CD4-positive, CD25-positive, alpha-beta regulatory T cell (primary cell): ENCODE measurements around the gene PELI3. TPM values are rescaled to one million over a fixed set of nuclear protein-coding genes. Genes with fewer than 3 reads are reported as not detected.

Experiments
- ATAC-seq, 2 donors: fragments of 150-1000 bp; cut with Tn5 transposase; one replicate each; pipeline ENCODE4 v1.10.0; 2021; ENCODE audit warnings: low read depth in 2 of 2, moderate number of reproducible peaks in 2 of 2, moderate library complexity in 1 of 2
- DNase-seq, 3 donors: peaks; one replicate each; pipeline versions ENCODE4 v3.0.0 to v3.0.0-alpha.2; 2012 to 2022; ENCODE audit warnings: mixed read lengths in 1 of 3
- H3K27ac ChIP-seq: one replicate; pipeline ENCODE4 v1.7.0; 2013; ENCODE audit warnings: mild to moderate bottlenecking, low read length; ENCODE audit not compliant: insufficient read depth, poor library complexity, severe bottlenecking
- H3K27me3 ChIP-seq: one replicate; pipeline ENCODE4 v1.7.0; 2013; ENCODE audit warnings: low read length; ENCODE audit not compliant: control insufficient read depth, insufficient read depth
- H3K36me3 ChIP-seq: one replicate; pipeline ENCODE4 v1.7.0; 2013; ENCODE audit warnings: mild to moderate bottlenecking, low read length, moderate library complexity; ENCODE audit not compliant: control insufficient read depth, insufficient read depth
- H3K4me1 ChIP-seq: 2 replicates; pipeline ENCODE4 v1.7.0; 2013; ENCODE audit warnings: mild to moderate bottlenecking, low read length; ENCODE audit not compliant: insufficient read depth, control insufficient read depth, poor library complexity, severe bottlenecking
- H3K4me3 ChIP-seq: one replicate; pipeline ENCODE4 v1.7.0; 2013; ENCODE audit warnings: low read depth, mild to moderate bottlenecking, low read length, moderate library complexity
- H3K9me3 ChIP-seq, 2 experiments: 1 replicate in 1 of 2; 2 replicates in 1 of 2; pipeline ENCODE4 v1.7.0; 2013; ENCODE audit warnings: low read length in 2 of 2, mild to moderate bottlenecking in 1 of 2, moderate library complexity in 1 of 2; ENCODE audit not compliant: control insufficient read depth in 2 of 2
- H3K27ac Mint-ChIP-seq, 3 donors: one replicate each; pipeline ENCODE4 v1.8.0; 2020 to 2022; ENCODE audit warnings: mild to moderate bottlenecking in 3 of 3, mixed read lengths in 3 of 3, moderate library complexity in 2 of 3
- H3K27me3 Mint-ChIP-seq: one replicate; pipeline ENCODE4 v1.8.0; 2022; ENCODE audit warnings: mild to moderate bottlenecking, mixed read lengths
- H3K36me3 Mint-ChIP-seq: one replicate; pipeline ENCODE4 v1.8.0; 2020; ENCODE audit warnings: mixed read lengths
- H3K4me1 Mint-ChIP-seq, 4 donors: one replicate each; pipeline ENCODE4 v1.8.0; 2020 to 2022; ENCODE audit warnings: mixed read lengths in 4 of 4, mild to moderate bottlenecking in 1 of 4
- H3K4me3 Mint-ChIP-seq, 4 donors: one replicate each; pipeline ENCODE4 v1.8.0; 2020 to 2022; ENCODE audit warnings: mild to moderate bottlenecking in 4 of 4, mixed read lengths in 4 of 4, moderate library complexity in 3 of 4
- H3K9me3 Mint-ChIP-seq, 7 donors: one replicate each; pipeline ENCODE4 v1.8.0; 2020 to 2022; ENCODE audit warnings: mixed read lengths in 7 of 7, mild to moderate bottlenecking in 3 of 7, moderate library complexity in 2 of 7
- polyA plus RNA-seq, 4 donors: library from polyadenylated mRNA; unstranded; fragments of 300-500 nt; fragmentation: Illumina TruSeq; gene quantifications; one replicate each; pipeline ENCODE4 v1.2.3, GENCODE V29; 2021
- total RNA-seq: library from RNA; stranded (reverse); gene quantifications from one replicate; pipeline ENCODE4 v1.2.3, GENCODE V29; 2022

PELI3 gene, protein sequence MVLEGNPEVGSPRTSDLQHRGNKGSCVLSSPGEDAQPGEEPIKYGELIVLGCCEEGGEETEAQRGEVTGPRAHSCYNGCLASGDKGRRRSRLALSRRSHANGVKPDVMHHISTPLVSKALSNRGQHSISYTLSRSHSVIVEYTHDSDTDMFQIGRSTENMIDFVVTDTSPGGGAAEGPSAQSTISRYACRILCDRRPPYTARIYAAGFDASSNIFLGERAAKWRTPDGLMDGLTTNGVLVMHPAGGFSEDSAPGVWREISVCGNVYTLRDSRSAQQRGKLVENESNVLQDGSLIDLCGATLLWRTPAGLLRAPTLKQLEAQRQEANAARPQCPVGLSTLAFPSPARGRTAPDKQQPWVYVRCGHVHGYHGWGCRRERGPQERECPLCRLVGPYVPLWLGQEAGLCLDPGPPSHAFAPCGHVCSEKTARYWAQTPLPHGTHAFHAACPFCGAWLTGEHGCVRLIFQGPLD
- total RNA-seq (9.6 TPM), polyA plus RNA-seq (1 to 10 TPM; 4.4 to 9.3 (median 5.7) TPM)

DNA sequence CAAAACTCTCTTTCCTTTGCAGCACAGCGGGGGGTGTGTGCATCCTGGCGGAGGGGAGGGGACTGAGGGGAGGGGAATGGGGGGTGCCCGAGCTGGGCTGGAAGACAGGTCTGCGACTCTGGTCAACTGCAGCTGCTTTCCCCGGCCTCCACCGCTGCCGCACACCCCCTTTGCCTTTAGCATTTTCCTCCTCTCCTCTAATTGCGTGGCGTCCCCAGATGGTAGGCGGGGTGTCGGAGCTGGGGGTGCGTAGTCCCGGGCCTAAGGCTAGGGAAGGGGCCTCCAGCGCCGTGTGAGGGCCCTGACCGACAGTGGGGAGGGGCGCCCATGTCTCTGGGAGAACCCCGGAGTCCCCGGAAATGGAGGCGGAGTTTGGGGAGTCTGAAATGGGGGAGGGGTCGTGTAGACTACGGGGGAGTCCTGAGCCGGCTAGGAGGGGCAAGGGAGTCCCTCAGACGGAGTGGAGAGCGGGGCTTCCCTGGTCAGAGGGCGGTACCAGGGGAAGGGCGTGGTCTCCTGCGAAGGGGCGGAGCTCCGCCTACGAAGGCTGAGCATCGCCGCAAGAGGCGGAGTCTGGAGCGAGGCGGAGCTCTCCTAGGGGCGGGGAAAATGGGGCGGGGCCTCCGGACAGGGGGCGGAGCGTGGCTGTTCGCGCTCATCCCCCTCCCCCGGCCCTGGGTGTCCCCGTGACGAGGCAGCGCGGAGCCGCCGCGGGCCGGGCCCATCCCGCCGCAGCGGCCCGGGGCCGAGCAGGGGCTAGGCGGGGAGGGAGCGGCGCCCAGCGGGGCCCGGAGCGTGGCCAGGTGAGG is at the start of gene PELI3:
PELI3 (plus strand) TSS at position 681 of the 809 bp plus-strand sequence. CDS start 1,224 bp downstream, outside the sequence.
- H3K27me3 ChIP-seq: no peaks in the 10 kb centered on the region
- peak within 1 kb of the TSS; percentile 61 for H3K4me3 ChIP-seq
- Mint-ChIP-seq H3K4me3 (peak within 1 kb of the TSS; percentile 88 to 95 (median 91)), H3K36me3 (peaks cover 13% of the 10 kb centered on the region), H3K27ac (peak within 1 kb of the TSS; percentile 74 to 95 (median 93)), H3K4me1 (peaks cover 8 to 29% (median 19%) of the 10 kb centered on the region in 4 donors), H3K27me3 (no peaks in the 10 kb centered on the region), H3K9me3 (peaks cover 0 to 3% (median 0%) of the 10 kb centered on the region in 7 donors)
- DNase-seq: peak; percentile 89 to 93 (median 91)
- peaks cover 22% of the 10 kb centered on the region for H3K4me1 ChIP-seq
- H3K9me3 ChIP-seq: no peaks in the 10 kb centered on the region
- no peaks in the 10 kb centered on the region for H3K36me3 ChIP-seq
- peak within 1 kb of the TSS; percentile 90 for H3K27ac ChIP-seq
- peak; percentile 87 to 89 for ATAC-seq

DNA sequence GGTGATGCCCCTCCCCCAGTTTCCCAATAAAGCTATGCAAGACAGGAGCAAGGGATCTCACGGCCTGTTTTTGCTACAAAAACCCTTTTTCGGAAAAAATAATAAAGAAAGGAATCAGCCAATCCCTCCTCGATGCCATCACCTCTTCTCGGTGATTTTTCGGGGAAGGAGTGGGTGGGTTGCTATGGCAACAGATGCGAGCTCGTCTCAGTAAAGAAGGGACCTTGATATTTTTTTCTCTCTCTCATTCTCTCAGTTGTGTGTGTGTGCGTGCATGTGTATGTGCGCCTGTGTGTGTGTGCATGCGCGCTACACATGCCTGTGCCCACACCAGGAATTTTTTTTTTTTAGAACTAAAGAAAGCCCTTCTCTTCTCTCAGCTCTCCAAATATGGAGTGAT is 49.7 kb upstream of the PELI3 start:
- peaks cover 38% of the 10 kb centered on the region for H3K27me3 Mint-ChIP-seq
- no peak overlapping the region for H3K27ac ChIP-seq
- peak in 1 of 3 donors; percentile 16 for DNase-seq
- no peaks in the 10 kb centered on the region for H3K4me1 ChIP-seq
- ATAC-seq: no peak
- H3K4me3 Mint-ChIP-seq: peak overlapping the region in 1 of 4 donors; percentile 22
- H3K27ac Mint-ChIP-seq: no peak overlapping the region
- no peaks in the 10 kb centered on the region for H3K9me3 ChIP-seq
- H3K36me3 ChIP-seq: no peaks in the 10 kb centered on the region
- peaks cover 27% of the 10 kb centered on the region for H3K27me3 ChIP-seq
- H3K4me1 Mint-ChIP-seq: peaks cover 2 to 10% (median 4%) of the 10 kb centered on the region in 4 donors
- H3K36me3 Mint-ChIP-seq: no peaks in the 10 kb centered on the region
- peaks cover 0 to 6% (median 0%) of the 10 kb centered on the region in 7 donors for H3K9me3 Mint-ChIP-seq
- H3K4me3 ChIP-seq: no peak overlapping the region

DNA sequence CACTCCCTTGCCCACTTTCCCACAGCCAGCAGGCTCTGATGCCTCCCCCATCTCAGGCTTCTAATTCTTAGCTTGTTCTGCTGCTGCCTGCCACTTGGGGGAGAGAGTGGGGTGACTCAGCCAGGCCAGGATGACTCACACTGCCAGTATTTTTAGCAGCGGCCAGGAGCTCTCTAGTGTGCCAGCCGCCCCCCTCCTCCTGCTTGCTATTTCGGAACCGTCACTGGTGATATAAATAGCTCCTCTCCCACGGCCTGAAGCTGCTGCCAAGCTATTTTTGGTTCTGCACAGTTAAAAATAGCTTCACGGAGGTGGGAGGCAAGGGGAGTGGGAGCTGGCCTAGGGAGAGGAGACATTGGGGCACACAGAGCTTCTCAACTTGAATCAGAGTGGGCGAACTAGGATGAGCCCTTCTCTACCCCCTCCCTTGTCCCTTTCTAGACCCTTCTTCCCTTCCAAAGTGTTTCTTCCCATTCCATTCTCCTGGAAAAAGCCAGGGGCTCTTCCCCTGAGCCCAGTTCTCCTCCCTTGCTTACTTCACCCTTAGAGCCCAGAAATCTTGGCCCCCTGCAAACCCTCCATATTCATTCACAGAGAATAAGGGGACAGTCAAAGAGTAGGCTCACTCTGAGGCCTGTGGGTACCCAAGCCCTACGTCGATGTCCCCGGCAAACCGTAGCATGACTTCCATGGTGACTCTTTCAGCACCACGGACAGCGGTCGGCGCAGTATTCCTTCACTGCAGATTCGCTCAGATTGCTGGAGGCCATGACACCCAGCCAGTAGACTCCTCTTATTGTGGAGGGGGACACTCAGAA is 48.3 kb upstream of the PELI3 start:
- DNase-seq (peak in 2 of 3 donors; percentile 41 to 60), ATAC-seq (peak; percentile 29 to 35)
- H3K36me3 ChIP-seq: no peaks in the 10 kb centered on the region
- Mint-ChIP-seq H3K36me3 (no peaks in the 10 kb centered on the region), H3K27me3 (peaks cover 38% of the 10 kb centered on the region), H3K9me3 (peaks cover 0 to 6% (median 0%) of the 10 kb centered on the region in 7 donors), H3K4me3 (peak overlapping the region in 2 of 4 donors; percentile 42 to 57), H3K27ac (no peak overlapping the region), H3K4me1 (peaks cover 2 to 13% (median 4%) of the 10 kb centered on the region in 4 donors)
- H3K27me3 ChIP-seq: peaks cover 27% of the 10 kb centered on the region
- no peaks in the 10 kb centered on the region for H3K9me3 ChIP-seq
- H3K4me3 ChIP-seq: no peak overlapping the region
- H3K27ac ChIP-seq: no peak overlapping the region
- H3K4me1 ChIP-seq: no peaks in the 10 kb centered on the region

DNA sequence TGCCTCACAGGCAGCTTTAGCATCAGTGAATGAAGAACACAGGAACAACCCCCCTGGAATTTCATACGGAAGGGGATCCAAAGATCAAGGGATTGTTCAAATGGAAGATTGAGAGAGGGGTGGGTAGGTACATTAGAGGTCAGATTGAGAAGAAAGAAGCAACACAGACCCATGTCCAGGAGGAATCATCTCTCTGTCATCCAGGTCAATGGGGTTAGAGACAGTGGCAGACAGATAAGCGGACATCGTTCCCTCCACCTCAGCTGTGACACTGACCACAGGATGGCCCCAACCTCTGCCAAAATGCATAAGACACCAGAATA is 47.8 kb upstream of the PELI3 start:
- DNase-seq (no peak), ATAC-seq (no peak)
- Histone ChIP-seq H3K4me1 (no peaks in the 10 kb centered on the region), H3K27me3 (peaks cover 27% of the 10 kb centered on the region), H3K27ac (no peak overlapping the region), H3K9me3 (no peaks in the 10 kb centered on the region), H3K4me3 (no peak overlapping the region), H3K36me3 (no peaks in the 10 kb centered on the region)
- H3K36me3 Mint-ChIP-seq: no peaks in the 10 kb centered on the region
- H3K27me3 Mint-ChIP-seq: peaks cover 38% of the 10 kb centered on the region
- peaks cover 0 to 6% (median 0%) of the 10 kb centered on the region in 7 donors for H3K9me3 Mint-ChIP-seq
- H3K4me1 Mint-ChIP-seq: peaks cover 2 to 13% (median 4%) of the 10 kb centered on the region in 4 donors
- H3K27ac Mint-ChIP-seq: no peak overlapping the region
- peak overlapping the region in 2 of 4 donors; percentile 22 to 40 for H3K4me3 Mint-ChIP-seq

DNA sequence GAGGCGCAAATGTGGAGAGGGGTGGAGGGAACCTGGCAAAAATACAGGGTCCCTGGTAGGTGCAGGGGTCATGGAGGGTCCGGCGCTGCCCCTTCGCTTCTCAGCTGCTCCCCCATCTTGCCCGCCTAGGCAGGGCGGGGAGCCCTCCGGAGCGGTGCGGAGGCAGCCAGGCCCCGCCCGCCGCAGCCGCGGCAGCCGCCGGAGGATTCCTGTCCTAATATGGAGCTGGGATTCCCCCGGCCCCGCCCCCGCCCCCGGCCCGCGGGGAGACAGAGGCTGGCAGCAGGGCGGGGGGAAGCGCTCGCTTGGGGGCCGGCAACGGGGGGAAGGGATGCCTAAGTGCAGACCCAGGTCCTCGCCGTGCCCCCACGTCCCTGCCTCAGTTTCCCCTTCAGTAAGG is 46.9 kb upstream of the PELI3 start:
- no peak for DNase-seq
- H3K9me3 Mint-ChIP-seq: peaks cover 0 to 6% (median 0%) of the 10 kb centered on the region in 7 donors
- ATAC-seq: no peak

DNA sequence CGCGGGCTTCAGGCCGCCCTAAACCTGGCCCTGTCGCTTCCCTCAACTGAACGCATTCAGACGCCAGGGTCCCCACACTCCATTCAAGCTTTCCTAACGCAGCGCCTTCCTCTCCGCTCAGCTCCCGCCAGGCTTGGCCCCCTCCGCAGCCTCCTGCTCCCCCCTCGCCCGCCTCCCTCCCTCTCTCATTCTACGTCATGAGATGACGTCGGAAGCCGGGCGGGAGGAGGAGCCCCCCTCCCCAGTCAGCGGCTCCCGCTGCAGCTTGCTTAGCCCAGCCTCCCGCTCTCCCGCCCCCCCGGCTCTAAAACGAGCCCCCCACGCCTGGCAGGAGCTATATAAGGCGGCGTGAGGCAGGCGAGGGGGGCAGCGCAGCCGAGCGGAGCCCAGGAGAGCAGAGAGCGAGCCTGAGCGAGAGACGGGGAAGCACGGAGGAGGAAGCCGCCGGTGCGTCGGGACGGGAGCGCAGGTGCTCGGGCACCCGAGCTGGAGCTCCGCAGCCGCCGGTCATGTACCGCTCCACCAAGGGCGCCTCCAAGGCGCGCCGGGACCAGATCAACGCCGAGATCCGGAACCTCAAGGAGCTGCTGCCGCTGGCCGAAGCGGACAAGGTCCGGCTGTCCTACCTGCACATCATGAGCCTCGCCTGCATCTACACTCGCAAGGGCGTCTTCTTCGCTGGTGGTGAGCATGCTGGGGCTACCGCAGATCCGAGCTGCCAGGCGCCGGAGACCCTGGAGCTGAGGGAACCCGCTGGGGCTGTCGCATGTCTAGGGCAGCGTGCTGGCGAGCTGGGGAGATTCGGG is 45.8 kb upstream of the PELI3 start, which contains the start of gene NPAS4:
NPAS4 (plus strand) TSS at position 365 of the 806 bp plus-strand sequence; CDS start at position 510, 145 bp downstream.
- DNase-seq (no peak), ATAC-seq (no peak)
- Histone ChIP-seq H3K9me3 (no peaks in the 10 kb centered on the region), H3K27me3 (peaks cover 25% of the 10 kb centered on the region), H3K36me3 (no peaks in the 10 kb centered on the region), H3K4me3 (no peak within 1 kb of the TSS), H3K27ac (no peak within 1 kb of the TSS), H3K4me1 (no peaks in the 10 kb centered on the region)
- peak within 1 kb of the TSS in 1 of 4 donors; percentile 52 for H3K4me3 Mint-ChIP-seq
- no peaks in the 10 kb centered on the region for H3K36me3 Mint-ChIP-seq
- H3K9me3 Mint-ChIP-seq: peaks cover 0 to 6% (median 0%) of the 10 kb centered on the region in 7 donors
- peaks cover 2 to 13% (median 4%) of the 10 kb centered on the region in 4 donors for H3K4me1 Mint-ChIP-seq
- H3K27me3 Mint-ChIP-seq: peaks cover 28% of the 10 kb centered on the region
- no peak within 1 kb of the TSS for H3K27ac Mint-ChIP-seq

More for the DNA sequence above, 46.9 kb upstream of the PELI3 start:
- no peaks in the 10 kb centered on the region for H3K36me3 Mint-ChIP-seq
- Histone ChIP-seq H3K4me3 (no peak overlapping the region), H3K36me3 (no peaks in the 10 kb centered on the region), H3K4me1 (no peaks in the 10 kb centered on the region), H3K27ac (no peak overlapping the region), H3K27me3 (peaks cover 27% of the 10 kb centered on the region), H3K9me3 (no peaks in the 10 kb centered on the region)
- peaks cover 2 to 13% (median 4%) of the 10 kb centered on the region in 4 donors for H3K4me1 Mint-ChIP-seq
- no peak overlapping the region for H3K27ac Mint-ChIP-seq
- H3K4me3 Mint-ChIP-seq: no peak overlapping the region
- H3K27me3 Mint-ChIP-seq: peaks cover 34% of the 10 kb centered on the region
